Measurements from ENCODE around the gene SVIL. TPM values are rescaled to one million over a fixed set of nuclear protein-coding genes. Genes with fewer than 3 reads are reported as not detected.

Gene SVIL
- total RNA-seq, 1 experiment from 2014 or later: 166 TPM

GRCh38 chr10:29555091-29555745 is 79.6 kb downstream of the SVIL start:
- Histone ChIP-seq H3K4me1 (replicated peaks; ENCODE audit: insufficient read depth) (0 out of 2 replicates have a peak, but pooled peaks cover 5% of the 10 kb centered on the region), H3K9me2 (ENCODE audit: insufficient read depth) (no peaks in the 10 kb centered on the region), H2AFZ (no peak overlapping the region), H3K36me3 (ENCODE audit: low read depth) (no peaks in the 10 kb centered on the region), H3K9me3 (ENCODE audit: insufficient read depth, low read depth) (no peaks in the 10 kb centered on the region), H3K4me2 (no peak overlapping the region), H4K20me1 (ENCODE audit: insufficient read depth) (no peaks in the 10 kb centered on the region), H3K4me3 (no peak overlapping the region), H3K79me2 (ENCODE audit: low read depth) (no peaks in the 10 kb centered on the region), H3K27me3 (ENCODE audit: insufficient read depth, low read depth) (no peaks in the 10 kb centered on the region), H3K27ac (no peak overlapping the region), H3F3A (ENCODE audit: insufficient read depth, low read depth) (0 out of 2 replicates have a peak, but pooled peaks cover 6% of the 10 kb centered on the region)
- ChIA-PET POLR2A (ENCODE audit: unreplicated experiment) (interaction anchor here (0.5 to 0.6 kb wide), 2 partner anchors 303 to 728 kb away, joined by 4 to 14 read pairs; no protein-coding TSS in a partner anchor), CTCF (no interaction called here)
- intact Hi-C loops (cut with micrococcal nuclease; ENCODE audit: unreplicated experiment): no loop called here
- TF ChIP-seq CTCF (conservative IDR thresholded peaks at IDR 0.05) (no peak), EZH2 (IDR thresholded peaks at IDR 0.05; ENCODE audit: low read depth) (no peak)
- DNase-seq: no peak
- BruUV-seq (replicated peaks): no TSS peak

- POLR2A ChIA-PET (ENCODE audit: unreplicated experiment): interaction anchor here (0.5 kb wide), 1 partner anchor 728 kb away, joined by 14 read pairs; no protein-coding TSS in a partner anchor
Observed at GRCh38 chr10:29554660-29555059, 80.1 kb downstream of the SVIL start.

More at GRCh38 chr10:29554660-29555059, 80.1 kb downstream of the SVIL start:
- Histone ChIP-seq H3K4me1 (replicated peaks; ENCODE audit: insufficient read depth) (0 out of 2 replicates have a peak, but pooled peaks cover 5% of the 10 kb centered on the region), H3F3A (ENCODE audit: insufficient read depth, low read depth) (0 out of 2 replicates have a peak, but pooled peaks cover 6% of the 10 kb centered on the region), H3K27me3 (ENCODE audit: insufficient read depth, low read depth) (no peaks in the 10 kb centered on the region), H3K36me3 (ENCODE audit: low read depth) (no peaks in the 10 kb centered on the region), H2AFZ (no peak overlapping the region), H3K9me2 (ENCODE audit: insufficient read depth) (no peaks in the 10 kb centered on the region), H3K4me2 (no peak overlapping the region), H3K4me3 (no peak overlapping the region), H4K20me1 (ENCODE audit: insufficient read depth) (no peaks in the 10 kb centered on the region), H3K9me3 (ENCODE audit: insufficient read depth, low read depth) (no peaks in the 10 kb centered on the region), H3K27ac (no peak overlapping the region), H3K79me2 (ENCODE audit: low read depth) (no peaks in the 10 kb centered on the region)
- CTCF ChIA-PET: interaction anchor here (1.1 kb wide), 1 partner anchor 19 kb away, joined by 3 read pairs; no protein-coding TSS in a partner anchor
- intact Hi-C loops (cut with micrococcal nuclease; ENCODE audit: unreplicated experiment): no loop called here
- no TSS peak for BruUV-seq (replicated peaks)
- no peak for DNase-seq
- TF ChIP-seq CTCF (conservative IDR thresholded peaks at IDR 0.05): no peak
- no peak for TF ChIP-seq EZH2 (IDR thresholded peaks at IDR 0.05; ENCODE audit: low read depth)
